Vagina (tissue), 2 donors: ENCODE data around the gene LTB4R. TPM values are rescaled to one million over a fixed set of nuclear protein-coding genes. Genes with fewer than 3 reads are reported as not detected.

Experiments
- DNase-seq, 2 donors: peaks; one replicate each; pipeline ENCODE4 v3.0.0-alpha.2; 2017; ENCODE audit errors: extremely low spot score in 2 of 2
- H3K27ac ChIP-seq: fragments of 200-600 bp; sonication (generic); one replicate; pipeline ENCODE4 v1.5.1; 2019
- H3K27me3 ChIP-seq: fragments of 200-600 bp; sonication (generic); one replicate; pipeline ENCODE4 v1.5.1; 2019
- H3K36me3 ChIP-seq, 2 donors: fragments of 200-600 bp; sonication (generic); one replicate each; pipeline ENCODE4 v1.5.1; 2017 to 2019
- H3K4me1 ChIP-seq: fragments of 200-600 bp; sonication (generic); one replicate; pipeline ENCODE4 v1.5.1; 2019
- H3K4me3 ChIP-seq, 2 donors: fragments of 200-600 bp; sonication (generic); 1 replicate in 1 of 2; 2 replicates in 1 of 2; pipeline ENCODE4 v1.5.1; 2016 to 2019
- H3K9me3 ChIP-seq: fragments of 200-600 bp; sonication (generic); one replicate; pipeline ENCODE4 v1.5.1; 2019
- CTCF ChIP-seq, 3 experiments: fragments of 450-650 bp in 2 of 3; fragments of 200-600 bp in 1 of 3; sonication (generic) in 1 of 3; IDR thresholded peaks; one replicate each; pipeline ENCODE4 v1.5.1; 2017 to 2019; ENCODE audit warnings: antibody characterized with exemption in 3 of 3, mild to moderate bottlenecking in 2 of 3, moderate library complexity in 2 of 3
- POLR2A ChIP-seq, 2 donors: fragments of 450-650 bp; IDR thresholded peaks; one replicate each; pipeline ENCODE4 v1.6.1; 2017; ENCODE audit warnings: antibody characterized with exemption in 2 of 2, mild to moderate bottlenecking in 2 of 2, moderate library complexity in 2 of 2
- POLR2AphosphoS5 ChIP-seq, 2 donors: sonication (generic); formaldehyde crosslinking; IDR thresholded peaks; one replicate each; pipeline ENCODE4 v1.9.0; 2017; ENCODE audit warnings: antibody characterized with exemption in 2 of 2, mild to moderate bottlenecking in 2 of 2, low read depth in 1 of 2; ENCODE audit not compliant: insufficient read depth in 1 of 2
- intact Hi-C: fragments of 100-400 bp; cut with DNase I; formaldehyde crosslinking; loops from one replicate; pipeline ENCODE4 v1.15.1; 2023
- total RNA-seq: library from RNA; depleted of rRNA; stranded (reverse); fragments of >200 nt; gene quantifications from one replicate; pipeline ENCODE4 v1.2.3, GENCODE V29; 2016

Gene LTB4R
- total RNA-seq, 1 donor from 2014 or later = 35.1 TPM

GRCh38 chr14:24264298-24264697, 47.0 kb upstream of the LTB4R start:
- no peak for TF ChIP-seq POLR2A (IDR thresholded peaks at IDR 0.05)
- peak in 1 of 2 donors; percentile 15 for TF ChIP-seq POLR2AphosphoS5 (IDR thresholded peaks at IDR 0.05; ENCODE audit: insufficient read depth in 1 of 2, low read depth in 1 of 2)
- H3K4me3 ChIP-seq = no peak overlapping the region
- peaks cover 0 to 28% of the 10 kb centered on the region in 2 donors for H3K36me3 ChIP-seq
- no peaks in the 10 kb centered on the region for H3K9me3 ChIP-seq
- intact Hi-C loops = no loop called here
- no peak for DNase-seq
- H3K27me3 ChIP-seq = no peaks in the 10 kb centered on the region
- no peak overlapping the region for H3K27ac ChIP-seq
- peaks cover 4% of the 10 kb centered on the region for H3K4me1 ChIP-seq

GRCh38 chr14:24266344-24267244, 44.7 kb upstream of the LTB4R start:
- no peak for DNase-seq
- Histone ChIP-seq H3K4me1 (peaks cover 6% of the 10 kb centered on the region), H3K27ac (no peak overlapping the region), H3K9me3 (no peaks in the 10 kb centered on the region), H3K36me3 (peaks cover 0 to 28% of the 10 kb centered on the region in 2 donors), H3K27me3 (no peaks in the 10 kb centered on the region), H3K4me3 (no peak overlapping the region)
- intact Hi-C loops = no loop called here
- TF ChIP-seq POLR2A (IDR thresholded peaks at IDR 0.05) (no peak), POLR2AphosphoS5 (IDR thresholded peaks at IDR 0.05; ENCODE audit: insufficient read depth in 1 of 2, low read depth in 1 of 2) (no peak), CTCF (IDR thresholded peaks at IDR 0.05) (no peak)

- Histone ChIP-seq H3K36me3 (peaks cover 0 to 28% of the 10 kb centered on the region in 2 donors), H3K27ac (no peak overlapping the region), H3K4me1 (peaks cover 15% of the 10 kb centered on the region), H3K27me3 (no peaks in the 10 kb centered on the region), H3K4me3 (no peak overlapping the region), H3K9me3 (no peaks in the 10 kb centered on the region)
- no peak for DNase-seq
- intact Hi-C loops = no loop called here
- TF ChIP-seq CTCF (IDR thresholded peaks at IDR 0.05) (no peak), POLR2AphosphoS5 (IDR thresholded peaks at IDR 0.05; ENCODE audit: insufficient read depth in 1 of 2, low read depth in 1 of 2) (no peak), POLR2A (IDR thresholded peaks at IDR 0.05) (no peak)
Measured at GRCh38 chr14:24267516-24267915, 43.8 kb upstream of the LTB4R start.

- H3K27ac ChIP-seq = no peak overlapping the region
Measured at GRCh38 chr14:24268225-24268624, 43.1 kb upstream of the LTB4R start.

GRCh38 chr14:24269368-24269767, 41.9 kb upstream of the LTB4R start:
- peaks cover 18% of the 10 kb centered on the region for H3K4me1 ChIP-seq
- no peaks in the 10 kb centered on the region for H3K27me3 ChIP-seq
- H3K9me3 ChIP-seq = no peaks in the 10 kb centered on the region
- peaks cover 0 to 28% of the 10 kb centered on the region in 2 donors for H3K36me3 ChIP-seq
- TF ChIP-seq CTCF (IDR thresholded peaks at IDR 0.05) (no peak), POLR2A (IDR thresholded peaks at IDR 0.05) (no peak), POLR2AphosphoS5 (IDR thresholded peaks at IDR 0.05; ENCODE audit: insufficient read depth in 1 of 2, low read depth in 1 of 2) (no peak)
- no peak for DNase-seq
- intact Hi-C loops = no loop called here
- no peak overlapping the region for H3K27ac ChIP-seq
- no peak overlapping the region for H3K4me3 ChIP-seq

More at GRCh38 chr14:24268225-24268624, 43.1 kb upstream of the LTB4R start:
- intact Hi-C loops = no loop called here
- Histone ChIP-seq H3K4me1 (peaks cover 18% of the 10 kb centered on the region), H3K36me3 (peaks cover 0 to 28% of the 10 kb centered on the region in 2 donors), H3K4me3 (no peak overlapping the region), H3K27me3 (no peaks in the 10 kb centered on the region), H3K9me3 (no peaks in the 10 kb centered on the region)
- TF ChIP-seq POLR2A (IDR thresholded peaks at IDR 0.05) = no peak
- no peak for TF ChIP-seq CTCF (IDR thresholded peaks at IDR 0.05)
- no peak for TF ChIP-seq POLR2AphosphoS5 (IDR thresholded peaks at IDR 0.05; ENCODE audit: insufficient read depth in 1 of 2, low read depth in 1 of 2)
- DNase-seq = no peak
